CD14-positive monocyte (primary cell): ENCODE measurements around the gene ANTKMT. TPM values are rescaled to one million over a fixed set of nuclear protein-coding genes. Genes with fewer than 3 reads are reported as not detected.

ENCODE experiments used
- DNase-seq, 3 donors: peaks; one replicate each; pipeline ENCODE4 v3.0.0-alpha.2; 2011 to 2022
- H2AFZ ChIP-seq: 2 replicates; pipeline ENCODE4 v1.6.0; 2012; ENCODE audit warnings: mild to moderate bottlenecking, low read depth, low read length, inconsistent platforms; ENCODE audit not compliant: insufficient read depth, poor library complexity, severe bottlenecking
- H3K27ac ChIP-seq, 2 donors: 1 replicate in 1 of 2; 2 replicates in 1 of 2; pipeline ENCODE4 v1.5.1; 2012 to 2013; ENCODE audit warnings: low read length in 2 of 2, control low read depth in 1 of 2, inconsistent platforms in 1 of 2, low read depth in 1 of 2, mild to moderate bottlenecking in 1 of 2
- H3K27me3 ChIP-seq, 2 donors: one replicate each; pipeline versions ENCODE4 v1.6.0 to v1.6.1; 2011 to 2013; ENCODE audit warnings: low read length in 2 of 2; ENCODE audit not compliant: control insufficient read depth in 2 of 2, insufficient read depth in 2 of 2
- H3K36me3 ChIP-seq, 2 donors: replicated peaks in 1 of 2; 1 replicate in 1 of 2; 2 replicates in 1 of 2; pipeline versions ENCODE4 v1.5.1 to v1.6.1; 2012 to 2013; ENCODE audit warnings: low read length in 2 of 2, control low read depth in 1 of 2, inconsistent platforms in 1 of 2, mild to moderate bottlenecking in 1 of 2; ENCODE audit not compliant: insufficient read depth in 2 of 2, control insufficient read depth in 1 of 2
- H3K4me1 ChIP-seq, 2 donors: 1 replicate in 1 of 2; 2 replicates in 1 of 2; pipeline versions ENCODE4 v1.5.1 to v1.6.1; 2012 to 2013; ENCODE audit warnings: low read length in 2 of 2, control low read depth in 1 of 2, inconsistent platforms in 1 of 2, mild to moderate bottlenecking in 1 of 2, moderate library complexity in 1 of 2; ENCODE audit not compliant: insufficient read depth in 2 of 2, control insufficient read depth in 1 of 2
- H3K4me2 ChIP-seq: replicated peaks from 2 replicates; pipeline ENCODE3; 2012; ENCODE audit warnings: low read length, moderate library complexity, mild to moderate bottlenecking; ENCODE audit not compliant: poor library complexity, severe bottlenecking; ENCODE audit errors: extremely low read depth
- H3K4me3 ChIP-seq, 3 experiments: fragments of 200-600 bp in 1 of 3; sonication (generic) in 1 of 3; replicated peaks in 1 of 3; 1 replicate in 2 of 3; 2 replicates in 1 of 3; pipeline ENCODE4 v1.5.1; 2011 to 2013; ENCODE audit warnings: low read length in 3 of 3, mild to moderate bottlenecking in 3 of 3, control low read depth in 2 of 3, low read depth in 2 of 3, inconsistent platforms in 1 of 3, moderate library complexity in 1 of 3
- H3K79me2 ChIP-seq: 2 replicates; pipeline ENCODE4 v1.6.0; 2012; ENCODE audit warnings: mild to moderate bottlenecking, control low read depth, inconsistent platforms, low read length, moderate library complexity; ENCODE audit not compliant: insufficient read depth
- H3K9ac ChIP-seq: 2 replicates; pipeline ENCODE4 v1.6.0; 2017; ENCODE audit warnings: low read length, mild to moderate bottlenecking; ENCODE audit not compliant: insufficient read depth, poor library complexity, severe bottlenecking
- H3K9me3 ChIP-seq, 2 donors: replicated peaks in 1 of 2; 1 replicate in 1 of 2; 2 replicates in 1 of 2; pipeline versions ENCODE4 v1.5.1 to v1.6.1; 2012 to 2013; ENCODE audit warnings: low read length in 2 of 2, control low read depth in 1 of 2; ENCODE audit not compliant: control insufficient read depth in 1 of 2, insufficient read depth in 1 of 2
- H4K20me1 ChIP-seq: 2 replicates; pipeline ENCODE4 v1.6.0; 2012; ENCODE audit warnings: mild to moderate bottlenecking, low read length, control low read depth, moderate library complexity; ENCODE audit not compliant: insufficient read depth
- H3K27ac Mint-ChIP-seq, 7 donors: one replicate each; pipeline ENCODE4 v1.8.0; 2020; ENCODE audit warnings: mild to moderate bottlenecking in 7 of 7, mixed read lengths in 7 of 7, moderate library complexity in 6 of 7, inconsistent platforms in 2 of 7
- H3K27me3 Mint-ChIP-seq, 3 donors: one replicate each; pipeline ENCODE4 v1.8.0; 2021 to 2022; ENCODE audit warnings: low read depth in 3 of 3, mild to moderate bottlenecking in 3 of 3, mixed read lengths in 3 of 3, moderate library complexity in 3 of 3, inconsistent platforms in 1 of 3
- H3K36me3 Mint-ChIP-seq, 2 donors: one replicate each; pipeline ENCODE4 v1.8.0; 2020; ENCODE audit warnings: mixed read lengths in 2 of 2, inconsistent platforms in 1 of 2, mild to moderate bottlenecking in 1 of 2
- H3K4me1 Mint-ChIP-seq: one replicate; pipeline ENCODE4 v1.8.0; 2020; ENCODE audit warnings: mild to moderate bottlenecking, mixed read lengths
- H3K4me3 Mint-ChIP-seq, 2 donors: one replicate each; pipeline ENCODE4 v1.8.0; 2020; ENCODE audit warnings: mild to moderate bottlenecking in 2 of 2, mixed read lengths in 2 of 2, moderate library complexity in 1 of 2
- H3K9me3 Mint-ChIP-seq, 7 donors: one replicate each; pipeline ENCODE4 v1.8.0; 2020 to 2022; ENCODE audit warnings: mixed read lengths in 7 of 7, mild to moderate bottlenecking in 6 of 7, moderate library complexity in 6 of 7, inconsistent platforms in 2 of 7
- WGBS: methylation state at CpG from one replicate; pipeline ENCODE4 v1.1.5; 2013; ENCODE audit warnings: missing lambda C conversion rate; ENCODE audit not compliant: insufficient coverage; 5-methylcytosine and 5-hydroxymethylcytosine counted together
- intact Hi-C, 2 donors: fragments of 100-400 bp; cut with micrococcal nuclease; formaldehyde crosslinking; loops; one replicate each; pipeline versions ENCODE4 v1.15.0 to v1.15.1; 2023
- polyA plus RNA-seq, 3 donors: library from polyadenylated mRNA; depleted of rRNA in 1 of 3; unstranded in 2 of 3; stranded (reverse) in 1 of 3; fragments of 300-500 nt in 2 of 3; fragments of >200 nt in 1 of 3; fragmentation: Illumina TruSeq in 2 of 3; gene quantifications; 1 replicate in 2 of 3; 2 replicates in 1 of 3; pipeline ENCODE4 v1.2.3, GENCODE V29; 2012 to 2021
- small RNA-seq: library from RNA; depleted of rRNA; stranded (forward); fragments of <200 nt; gene quantifications from one replicate; pipeline ENCODE3, GENCODE V24; 2012; ENCODE audit warnings: low read depth; ENCODE audit not compliant: insufficient read length
- TF ChIP-seq, protein P1 (sequence below): fragments of 200-600 bp; IDR thresholded peaks from one replicate; pipeline ENCODE4 v1.8.0; 2022; ENCODE audit warnings: antibody characterized with exemption, mild to moderate bottlenecking

Gene ANTKMT
- polyA plus RNA-seq, 3 donors = 21.5 to 56.3 (median 34.4) TPM

DNA sequence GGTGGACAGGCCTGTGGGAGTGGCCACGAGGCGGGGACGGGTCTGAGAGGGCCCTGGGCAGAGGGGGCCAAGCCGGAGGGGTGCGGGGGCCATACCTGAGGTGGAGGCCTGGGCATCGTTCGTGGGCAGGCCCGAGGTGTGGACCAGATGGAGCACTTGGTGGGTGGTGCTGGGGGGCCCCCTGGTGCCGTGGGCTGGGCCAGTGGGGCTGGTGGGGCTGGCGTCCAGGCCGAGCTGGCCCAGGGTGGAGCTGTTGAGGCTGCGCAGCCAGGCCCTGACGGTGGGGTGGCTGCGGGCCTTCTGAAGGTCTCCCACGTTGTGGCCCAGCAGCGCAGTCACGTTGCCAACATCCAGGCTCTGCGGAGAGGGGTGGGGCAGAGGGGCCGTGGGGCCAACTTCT, 49.0 kb downstream of the ANTKMT start:
- no peak overlapping the region for H3K9ac ChIP-seq
- H3K79me2 ChIP-seq = no peaks in the 10 kb centered on the region
- Mint-ChIP-seq H3K4me1 (no peaks in the 10 kb centered on the region), H3K36me3 (no peaks in the 10 kb centered on the region), H3K27me3 (peaks cover 0 to 9% (median 2%) of the 10 kb centered on the region in 3 donors), H3K4me3 (no peak overlapping the region), H3K9me3 (no peaks in the 10 kb centered on the region), H3K27ac (no peak overlapping the region)
- H3K36me3 ChIP-seq = no peaks in the 10 kb centered on the region
- 91% methylated on average over 19 of the region's 19 CpGs for WGBS
- H3K27me3 ChIP-seq = peaks cover 0 to 2% of the 10 kb centered on the region in 2 donors
- TF ChIP-seq, protein P1, sequence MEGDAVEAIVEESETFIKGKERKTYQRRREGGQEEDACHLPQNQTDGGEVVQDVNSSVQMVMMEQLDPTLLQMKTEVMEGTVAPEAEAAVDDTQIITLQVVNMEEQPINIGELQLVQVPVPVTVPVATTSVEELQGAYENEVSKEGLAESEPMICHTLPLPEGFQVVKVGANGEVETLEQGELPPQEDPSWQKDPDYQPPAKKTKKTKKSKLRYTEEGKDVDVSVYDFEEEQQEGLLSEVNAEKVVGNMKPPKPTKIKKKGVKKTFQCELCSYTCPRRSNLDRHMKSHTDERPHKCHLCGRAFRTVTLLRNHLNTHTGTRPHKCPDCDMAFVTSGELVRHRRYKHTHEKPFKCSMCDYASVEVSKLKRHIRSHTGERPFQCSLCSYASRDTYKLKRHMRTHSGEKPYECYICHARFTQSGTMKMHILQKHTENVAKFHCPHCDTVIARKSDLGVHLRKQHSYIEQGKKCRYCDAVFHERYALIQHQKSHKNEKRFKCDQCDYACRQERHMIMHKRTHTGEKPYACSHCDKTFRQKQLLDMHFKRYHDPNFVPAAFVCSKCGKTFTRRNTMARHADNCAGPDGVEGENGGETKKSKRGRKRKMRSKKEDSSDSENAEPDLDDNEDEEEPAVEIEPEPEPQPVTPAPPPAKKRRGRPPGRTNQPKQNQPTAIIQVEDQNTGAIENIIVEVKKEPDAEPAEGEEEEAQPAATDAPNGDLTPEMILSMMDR = no peak
- H3K4me3 ChIP-seq = no peak overlapping the region
- no peak for DNase-seq
- H3K4me1 ChIP-seq = no peaks in the 10 kb centered on the region
- H4K20me1 ChIP-seq = no peaks in the 10 kb centered on the region
- no peak overlapping the region for H3K27ac ChIP-seq
- intact Hi-C loops = no loop called here
- no peaks in the 10 kb centered on the region for H3K9me3 ChIP-seq
- no peak overlapping the region for H2AFZ ChIP-seq
- no peak overlapping the region for H3K4me2 ChIP-seq

DNA sequence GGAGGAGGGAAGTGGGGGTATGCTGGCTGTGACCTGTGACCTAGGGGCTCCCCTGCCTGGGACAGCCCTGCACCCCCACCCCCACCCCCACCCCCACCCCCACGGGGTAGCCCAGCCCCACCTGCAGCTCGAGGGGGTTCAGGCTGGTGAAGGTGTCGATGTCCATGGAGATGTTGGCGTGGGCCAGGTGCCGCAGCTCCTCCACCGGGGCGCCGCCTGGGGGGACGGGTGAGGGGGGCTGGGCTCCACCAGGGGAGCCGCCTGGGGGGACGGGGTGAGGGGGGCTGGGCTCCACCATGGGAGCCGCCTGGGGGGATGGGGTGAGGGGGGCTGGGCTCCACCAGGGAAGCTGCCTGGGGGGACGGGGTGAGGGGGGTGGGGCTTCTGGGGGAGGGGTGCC, 49.5 kb downstream of the ANTKMT start:
- intact Hi-C loops = no loop called here
- no peak overlapping the region for H3K4me3 ChIP-seq
- H3K36me3 ChIP-seq = no peaks in the 10 kb centered on the region
- H2AFZ ChIP-seq = no peak overlapping the region
- H3K9ac ChIP-seq = no peak overlapping the region
- H3K4me2 ChIP-seq = no peak overlapping the region
- TF ChIP-seq, protein P1 = no peak
- no peaks in the 10 kb centered on the region for H3K4me1 Mint-ChIP-seq
- H3K4me3 Mint-ChIP-seq = no peak overlapping the region
- H3K27ac ChIP-seq = no peak overlapping the region
- H3K36me3 Mint-ChIP-seq = no peaks in the 10 kb centered on the region
- H3K4me1 ChIP-seq = no peaks in the 10 kb centered on the region
- no peak overlapping the region for H3K27ac Mint-ChIP-seq
- H3K27me3 ChIP-seq = peaks cover 0 to 2% of the 10 kb centered on the region in 2 donors
- peaks cover 0 to 9% (median 2%) of the 10 kb centered on the region in 3 donors for H3K27me3 Mint-ChIP-seq
- H3K9me3 Mint-ChIP-seq = no peaks in the 10 kb centered on the region
- no peaks in the 10 kb centered on the region for H3K9me3 ChIP-seq
- no peaks in the 10 kb centered on the region for H4K20me1 ChIP-seq
- DNase-seq = no peak
- WGBS = no CpG with 5 or more reads among the region's 13 CpGs
- H3K79me2 ChIP-seq = no peaks in the 10 kb centered on the region

Small RNA genes within 50 kb of the gene (small RNA-seq; reads per million reads assigned to genes)
- gene MIR662 = not detected

Other genes with a start within 250 kb of the ANTKMT start
- 10 to 100 TPM in 1 of 3 donors, 1 to 10 TPM in 2; 3.4 to 42.6 (median 3.9) TPM for gene CAPN15, start 193.4 kb upstream of the ANTKMT start, polyA plus RNA-seq
- not detected for gene PRR35, start 160.8 kb upstream of the ANTKMT start, polyA plus RNA-seq
- under 1 TPM; 0.29 to 0.57 (median 0.36) TPM for gene NHLRC4, start 154.1 kb upstream of the ANTKMT start, polyA plus RNA-seq
- gene PIGQ, start 151.2 kb upstream of the ANTKMT start, polyA plus RNA-seq = 10 to 100 TPM; 11.4 to 39.8 (median 12.1) TPM
- gene RAB40C, start 131.1 kb upstream of the ANTKMT start, polyA plus RNA-seq = 10 to 100 TPM; 10.0 to 22.6 (median 10.9) TPM
- gene WFIKKN1, start 90.2 kb upstream of the ANTKMT start, polyA plus RNA-seq = under 1 TPM in 1 of 3 donors, not detected in 2; 0.76 TPM
- 10 to 100 TPM; 57.1 to 80.9 (median 70.4) TPM for gene METTL26, start 84.8 kb upstream of the ANTKMT start, polyA plus RNA-seq
- gene MCRIP2, start 79.3 kb upstream of the ANTKMT start, polyA plus RNA-seq = 10 to 100 TPM; 23.7 to 65.6 (median 42.1) TPM
- gene WDR90, start 71.8 kb upstream of the ANTKMT start, polyA plus RNA-seq = 10 to 100 TPM in 1 of 3 donors, 1 to 10 TPM in 1, under 1 TPM in 1; 0.13 to 16.5 (median 1.1) TPM
- gene RHOT2, start 53.0 kb upstream of the ANTKMT start, polyA plus RNA-seq = 100 to 1,000 TPM in 1 of 3 donors, 10 to 100 TPM in 2; 25.4 to 276 (median 26.3) TPM
- gene RHBDL1, start 45.5 kb upstream of the ANTKMT start, polyA plus RNA-seq = 1 to 10 TPM in 1 of 3 donors, not detected in 2; 1.3 TPM
- gene STUB1, start 40.7 kb upstream of the ANTKMT start, polyA plus RNA-seq = 100 to 1,000 TPM in 2 of 3 donors, 10 to 100 TPM in 1; 83.3 to 108 (median 106) TPM
- 10 to 100 TPM; 28.7 to 45.3 (median 33.5) TPM for gene JMJD8, start 36.8 kb upstream of the ANTKMT start, polyA plus RNA-seq
- 1 to 10 TPM; 5.7 to 9.2 (median 7.4) TPM for gene WDR24, start 30.7 kb upstream of the ANTKMT start, polyA plus RNA-seq
- gene FBXL16, start 15.3 kb upstream of the ANTKMT start, polyA plus RNA-seq = 1 to 10 TPM in 1 of 3 donors, under 1 TPM in 2; 0.28 to 1.0 (median 0.49) TPM
- 1 to 10 TPM in 2 of 3 donors, under 1 TPM in 1; 0.97 to 5.4 (median 1.7) TPM for gene METRN, start 6.0 kb upstream of the ANTKMT start, polyA plus RNA-seq
- under 1 TPM in 1 of 3 donors, not detected in 2; 0.96 TPM for gene CCDC78, start 5.3 kb downstream of the ANTKMT start, polyA plus RNA-seq
- gene HAGHL, start 6.0 kb downstream of the ANTKMT start, polyA plus RNA-seq = 1 to 10 TPM in 2 of 3 donors, under 1 TPM in 1; 0.60 to 8.9 (median 1.5) TPM
- gene CIAO3, start 19.9 kb downstream of the ANTKMT start, polyA plus RNA-seq = 10 to 100 TPM in 2 of 3 donors, 1 to 10 TPM in 1; 8.6 to 41.1 (median 11.8) TPM
- gene MSLN, start 39.6 kb downstream of the ANTKMT start, polyA plus RNA-seq = under 1 TPM in 2 of 3 donors, not detected in 1; 0.07 to 0.29 TPM
- 10 to 100 TPM; 29.5 to 38.1 (median 31.5) TPM for gene RPUSD1, start 67.2 kb downstream of the ANTKMT start, polyA plus RNA-seq
- 10 to 100 TPM in 1 of 3 donors, 1 to 10 TPM in 1, under 1 TPM in 1; 0.57 to 13.8 (median 2.2) TPM for gene CHTF18, start 67.5 kb downstream of the ANTKMT start, polyA plus RNA-seq
- gene GNG13, start 79.6 kb downstream of the ANTKMT start, polyA plus RNA-seq = not detected
- gene LMF1, start 249.8 kb downstream of the ANTKMT start, polyA plus RNA-seq = 10 to 100 TPM in 2 of 3 donors, 1 to 10 TPM in 1; 5.9 to 14.7 (median 10.6) TPM